Measurements from ENCODE around the gene MS4A8. TPM values are rescaled to one million over a fixed set of nuclear protein-coding genes. Genes with fewer than 3 reads are reported as not detected.

MS4A8 gene
- total RNA-seq, 4 donors from 2014 or later: 0.98 to 9.5 (median 2.1) TPM; not detected in 1

GRCh38 chr11:60720460-60720859 lies 21.0 kb downstream of the MS4A8 start:
- Histone ChIP-seq H3K27ac (no peak overlapping the region), H3K4me1 (no peaks in the 10 kb centered on the region), H3K27me3 (no peaks in the 10 kb centered on the region), H3K36me3 (no peaks in the 10 kb centered on the region), H3K9me3 (no peaks in the 10 kb centered on the region), H3K4me3 (no peak overlapping the region)
- intact Hi-C loops (cut with DNase I; ENCODE audit: low total_unique reads): no loop called here
- no peak for TF ChIP-seq POLR2A (IDR thresholded peaks at IDR 0.05)
- TF ChIP-seq CTCF (IDR thresholded peaks at IDR 0.05): no peak
- DNase-seq: no peak

- DNase-seq: no peak
- Histone ChIP-seq H3K36me3 (no peaks in the 10 kb centered on the region), H3K4me3 (no peak within 1 kb of the TSS), H3K9me3 (no peaks in the 10 kb centered on the region), H3K27me3 (no peaks in the 10 kb centered on the region), H3K4me1 (no peaks in the 10 kb centered on the region), H3K27ac (no peak within 1 kb of the TSS)
- TF ChIP-seq POLR2A (IDR thresholded peaks at IDR 0.05): no peak
- no peak for TF ChIP-seq CTCF (IDR thresholded peaks at IDR 0.05)
- intact Hi-C loops (cut with DNase I; ENCODE audit: low total_unique reads): no loop called here
Observed at GRCh38 chr11:60724420-60724819, 25.0 kb downstream of the MS4A8 start, which contains the start of gene MS4A18. Gene MS4A18 (plus strand): TSS chr11:60724720.

- Histone ChIP-seq H3K4me3 (no peak overlapping the region), H3K27me3 (no peaks in the 10 kb centered on the region), H3K36me3 (no peaks in the 10 kb centered on the region), H3K4me1 (no peaks in the 10 kb centered on the region), H3K9me3 (no peaks in the 10 kb centered on the region), H3K27ac (no peak overlapping the region)
- DNase-seq: no peak
- intact Hi-C loops (cut with DNase I; ENCODE audit: low total_unique reads): no loop called here
- TF ChIP-seq CTCF (IDR thresholded peaks at IDR 0.05): no peak
- no peak for TF ChIP-seq POLR2A (IDR thresholded peaks at IDR 0.05)
Observed at GRCh38 chr11:60725592-60725991, 26.2 kb downstream of the MS4A8 start.

- Histone ChIP-seq H3K9me3 (no peaks in the 10 kb centered on the region), H3K4me3 (no peak overlapping the region), H3K27me3 (no peaks in the 10 kb centered on the region), H3K4me1 (no peaks in the 10 kb centered on the region), H3K27ac (no peak overlapping the region), H3K36me3 (no peaks in the 10 kb centered on the region)
- TF ChIP-seq POLR2A (IDR thresholded peaks at IDR 0.05) (no peak), CTCF (IDR thresholded peaks at IDR 0.05) (no peak)
- intact Hi-C loops (cut with DNase I; ENCODE audit: low total_unique reads): no loop called here
- no peak for DNase-seq
Observed at GRCh38 chr11:60731586-60731985, 32.2 kb downstream of the MS4A8 start.

- Histone ChIP-seq H3K4me3 (no peak overlapping the region), H3K36me3 (no peaks in the 10 kb centered on the region), H3K4me1 (no peaks in the 10 kb centered on the region), H3K9me3 (no peaks in the 10 kb centered on the region), H3K27ac (no peak overlapping the region), H3K27me3 (no peaks in the 10 kb centered on the region)
- TF ChIP-seq POLR2A (IDR thresholded peaks at IDR 0.05) (no peak), CTCF (IDR thresholded peaks at IDR 0.05) (no peak)
- no peak for DNase-seq
- intact Hi-C loops (cut with DNase I; ENCODE audit: low total_unique reads): no loop called here
Observed at GRCh38 chr11:60734279-60734678, 34.9 kb downstream of the MS4A8 start.

Data from uterus (tissue), 4 donors.